HG02852 (cell line): Measurements from ENCODE around the gene RAC2.
"Not testable (repeated sequence)": the region's sequence is repeated elsewhere in the genome, so short reads cannot be mapped to it uniquely, and the experiment has no call there.

Experiments
- ATAC-seq: cut with Tn5 transposase; IDR thresholded peaks from one replicate; pipeline ENCODE4 v1.9.1; 2021; ENCODE audit warnings: mild to moderate bottlenecking, moderate library complexity; ENCODE audit not compliant: unreplicated experiment

The RAC2 gene

DNA sequence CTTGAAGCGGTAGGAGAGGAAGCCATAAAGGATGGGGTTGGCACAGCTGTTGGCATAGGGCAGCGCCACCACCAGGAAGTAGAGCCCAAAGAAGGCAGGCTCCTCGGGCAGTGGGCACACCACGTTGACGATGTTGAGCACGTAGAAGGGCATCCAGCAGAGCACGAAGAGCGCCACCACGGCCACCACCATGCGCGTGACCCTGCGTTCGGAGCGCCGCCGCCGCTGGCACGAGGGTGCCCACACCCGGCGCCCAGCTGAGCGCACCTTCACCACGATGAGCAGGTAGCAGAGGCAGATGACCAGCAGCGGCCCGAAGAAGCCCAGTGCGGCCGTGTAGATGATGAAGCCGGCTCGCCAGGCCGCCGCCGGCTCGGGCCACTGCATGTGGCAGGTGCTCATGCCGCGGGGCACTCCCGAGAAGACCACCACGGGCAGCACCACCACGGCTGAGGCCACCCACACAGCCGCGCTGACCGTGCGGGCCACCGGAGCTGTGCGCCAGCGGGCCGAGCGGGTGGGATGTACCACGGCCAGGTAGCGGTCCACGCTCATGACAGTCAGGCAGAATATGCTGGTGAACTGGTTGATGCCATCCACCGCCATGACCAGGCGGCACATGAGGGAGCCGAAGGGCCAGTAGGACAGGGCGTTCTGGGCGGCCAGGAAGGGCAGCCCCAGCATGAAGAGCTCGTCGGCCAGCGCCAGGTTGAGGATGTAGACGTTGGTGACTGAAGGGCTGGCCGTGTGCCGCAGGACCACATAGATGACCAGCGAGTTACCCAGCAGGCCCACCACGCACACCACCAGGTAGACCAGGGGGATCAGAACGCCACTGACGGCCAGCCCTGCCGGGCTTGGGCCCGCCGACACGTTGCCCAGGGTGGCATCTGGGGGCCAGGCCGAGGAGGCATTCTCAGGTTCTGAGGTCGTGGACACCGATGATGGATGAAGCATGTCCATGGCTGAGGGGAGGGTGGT is 36.9 kb downstream of the RAC2 start:
- ATAC-seq = no peak

DNA sequence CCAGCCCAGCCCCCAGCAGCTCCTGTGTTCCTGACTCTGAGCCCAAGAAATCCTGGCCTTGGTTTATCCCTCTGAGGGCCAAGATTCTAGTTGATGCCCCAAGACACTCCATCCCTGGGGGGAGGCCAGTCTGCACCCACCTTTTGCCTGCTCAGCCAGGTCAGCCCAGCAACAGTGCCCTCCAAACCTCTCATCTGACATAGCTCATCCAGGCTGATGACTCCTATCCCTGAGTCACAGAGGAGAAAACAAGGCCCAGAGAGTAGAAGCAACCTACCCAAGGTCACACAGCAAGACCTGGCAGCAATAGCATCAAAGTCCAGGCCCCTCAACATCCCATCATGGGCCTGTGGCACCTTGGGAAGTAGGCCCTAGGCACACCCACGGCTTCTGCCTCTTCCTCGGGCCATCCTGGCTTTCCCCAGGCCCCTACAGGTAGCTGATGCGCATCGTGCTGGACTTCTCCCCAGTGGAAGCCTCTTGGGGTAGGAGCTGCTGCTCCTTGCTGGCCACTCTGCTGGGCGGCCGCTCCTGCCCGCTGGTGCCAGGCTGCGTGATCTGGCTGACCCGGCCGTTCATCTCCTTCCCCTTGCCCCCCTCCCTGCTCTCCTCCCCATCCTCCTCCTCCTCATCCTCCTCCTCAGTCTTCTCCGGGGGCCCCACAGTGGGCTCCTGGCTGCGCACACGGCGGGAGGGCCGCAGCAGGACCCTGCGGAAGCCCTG is 37.8 kb downstream of the RAC2 start:
- no peak for ATAC-seq

DNA sequence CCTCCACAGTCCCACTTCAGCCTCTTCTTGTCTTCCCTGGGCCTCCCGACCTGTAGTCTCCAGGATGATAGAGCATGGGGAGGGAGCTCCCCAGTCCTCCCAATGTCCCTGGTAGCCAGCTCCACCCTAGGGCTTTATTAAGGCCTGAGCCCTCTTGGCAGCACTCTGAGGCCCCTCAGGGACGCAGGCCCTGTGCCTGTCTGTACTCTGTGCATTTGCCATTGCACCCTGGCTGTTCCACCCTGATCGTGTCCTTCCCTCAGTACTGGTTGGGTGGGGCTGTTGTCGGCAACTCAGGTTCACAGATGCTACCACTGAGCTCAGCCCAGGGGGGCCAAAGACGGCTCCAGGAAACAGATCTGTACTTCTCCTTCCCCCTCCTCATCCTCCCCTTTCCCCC is 39.0 kb downstream of the RAC2 start:
- ATAC-seq = no peak

DNA sequence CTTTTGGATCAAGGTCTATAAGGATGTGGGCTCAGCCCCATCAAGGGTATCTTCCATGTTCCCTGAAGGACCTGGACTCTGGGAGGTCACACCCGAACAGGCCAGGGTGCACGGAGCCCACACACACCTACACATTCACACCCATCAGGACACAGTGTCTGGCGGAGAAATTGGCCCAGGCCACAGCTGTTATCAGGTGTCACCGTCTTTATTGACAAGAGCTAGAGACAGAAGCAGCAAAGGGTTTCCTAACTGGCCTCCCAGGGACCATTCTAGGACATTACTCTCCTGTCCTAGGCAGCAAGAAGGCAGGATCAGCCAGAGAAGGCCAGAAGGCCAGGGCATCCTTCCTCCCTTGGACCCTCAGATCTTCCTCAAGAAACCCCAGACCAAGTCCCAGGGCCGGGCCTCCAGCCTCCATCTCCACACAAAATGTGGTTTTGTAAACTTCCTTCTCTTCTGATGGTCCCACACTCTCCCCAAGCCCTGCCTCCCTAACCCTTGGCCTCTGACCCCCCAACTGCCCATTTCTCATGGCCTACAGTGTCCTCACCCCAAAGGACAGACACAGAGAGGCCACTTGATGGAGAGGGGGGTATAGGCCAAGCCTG is 39.9 kb downstream of the RAC2 start:
- ATAC-seq = no peak

DNA sequence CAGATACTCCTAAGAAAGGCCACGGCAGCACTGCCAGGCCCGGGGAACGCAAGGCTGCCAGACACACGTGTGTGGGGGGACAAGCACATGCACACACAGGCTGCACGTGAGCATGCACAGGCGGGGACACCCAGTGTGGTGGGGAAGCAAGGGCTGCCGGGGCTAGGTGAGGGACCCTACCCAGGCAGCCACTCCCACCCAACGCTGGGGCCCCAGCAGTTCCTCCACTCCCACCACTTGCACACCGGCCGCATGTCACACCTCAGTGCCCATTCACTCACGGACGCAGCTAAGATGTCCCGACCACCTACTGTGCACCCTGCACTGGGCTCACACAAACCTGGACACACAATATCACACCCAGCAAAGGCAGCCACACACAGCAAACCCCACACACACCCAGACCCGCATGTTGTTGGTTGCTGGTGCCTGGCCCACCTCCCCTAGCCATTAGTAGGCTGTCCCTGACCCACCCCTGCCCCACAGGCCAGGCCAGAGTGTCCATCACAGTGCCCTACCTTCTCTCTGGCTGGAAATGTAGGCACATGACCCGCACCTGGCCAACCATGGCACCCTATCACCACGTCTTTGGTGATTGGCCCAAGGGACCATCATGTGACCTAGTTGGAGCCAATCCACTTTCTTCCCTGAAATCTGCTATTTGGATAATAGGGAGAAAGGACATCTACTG is 40.6 kb downstream of the RAC2 start:
- no peak for ATAC-seq

DNA sequence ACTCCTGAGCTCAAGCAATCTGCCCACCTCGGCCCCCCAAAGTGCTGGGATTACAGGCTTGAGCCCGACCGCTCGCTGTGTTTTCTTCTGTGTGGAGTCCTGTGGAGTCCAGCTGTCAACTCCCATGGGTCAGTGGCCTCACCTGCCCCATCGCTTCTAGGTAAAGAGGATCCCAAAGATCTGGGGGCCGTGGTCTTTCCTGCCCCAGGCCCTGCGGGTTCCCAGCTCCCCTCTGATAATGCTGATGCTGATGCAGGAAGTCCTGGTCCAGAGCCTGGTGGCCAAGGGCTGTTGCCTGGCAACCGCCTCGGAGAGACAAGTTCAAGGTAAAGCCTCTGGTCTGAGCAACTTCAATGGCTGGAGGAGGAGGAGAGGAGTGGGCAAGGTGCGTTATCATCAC is 41.4 kb downstream of the RAC2 start:
- ATAC-seq = no peak

DNA sequence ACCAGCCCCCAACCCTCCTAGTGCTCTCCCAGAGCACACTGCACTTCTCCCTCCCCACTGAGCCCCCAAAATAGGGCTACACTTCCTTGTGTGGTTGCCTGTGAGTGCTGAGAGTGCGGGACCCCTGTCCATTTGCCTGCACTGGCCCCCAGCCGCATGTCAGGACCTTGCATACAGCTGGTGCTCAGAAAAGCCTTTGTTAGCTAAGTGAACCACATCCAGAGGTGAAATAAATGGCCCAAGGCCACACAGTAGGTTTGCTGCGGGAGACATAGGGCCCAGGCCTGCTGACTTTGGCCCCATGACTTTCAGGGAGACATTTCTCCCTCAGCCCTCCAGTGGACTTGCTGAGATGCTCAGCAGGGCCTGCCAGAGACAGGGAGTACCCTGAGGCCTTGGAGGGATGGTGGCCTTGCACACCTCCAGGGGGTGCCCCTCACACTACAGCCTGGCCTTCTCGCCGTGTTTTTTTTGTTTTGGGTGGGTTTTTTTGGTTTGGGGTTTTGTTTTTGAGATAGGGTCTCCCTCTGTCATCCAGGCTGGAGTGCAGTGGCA is 42.0 kb downstream of the RAC2 start:
- no peak for ATAC-seq

DNA sequence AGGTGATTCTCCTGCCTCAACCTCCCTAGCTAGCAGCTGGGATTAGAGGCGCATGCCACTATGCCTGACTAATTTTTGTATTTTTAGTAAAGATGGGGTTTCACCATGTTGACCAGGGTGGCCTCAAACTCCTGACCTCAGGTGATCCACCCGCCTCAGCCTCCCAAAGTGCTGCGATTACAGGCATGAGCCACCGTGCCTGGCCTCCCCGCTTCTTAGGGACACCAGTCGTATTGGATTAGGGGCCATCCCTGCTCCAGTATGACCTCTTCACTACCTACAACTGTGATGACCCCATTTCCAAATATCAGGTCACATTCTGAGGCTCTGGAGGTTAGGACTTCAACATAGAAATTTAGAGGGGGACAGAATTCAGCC is 42.6 kb downstream of the RAC2 start:
- not testable (repeated sequence) for ATAC-seq

DNA sequence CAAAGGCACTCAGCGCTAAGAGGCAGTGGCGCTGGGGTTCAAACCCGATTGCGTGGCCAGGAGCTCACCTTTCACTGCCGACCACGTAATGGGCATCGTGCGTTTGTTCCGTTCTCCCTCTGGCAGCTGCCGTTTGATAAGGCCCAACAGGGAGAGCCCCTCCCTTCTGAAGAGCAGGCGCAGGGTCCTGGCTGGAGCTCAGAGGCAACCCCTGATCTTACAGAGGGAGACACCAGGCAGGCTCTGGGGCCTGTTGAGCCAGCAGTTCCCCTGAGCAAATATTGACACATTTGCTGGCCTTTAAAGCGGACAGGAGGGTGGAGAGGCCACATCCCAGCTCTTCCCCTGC is 44.3 kb downstream of the RAC2 start:
- ATAC-seq = no peak

DNA sequence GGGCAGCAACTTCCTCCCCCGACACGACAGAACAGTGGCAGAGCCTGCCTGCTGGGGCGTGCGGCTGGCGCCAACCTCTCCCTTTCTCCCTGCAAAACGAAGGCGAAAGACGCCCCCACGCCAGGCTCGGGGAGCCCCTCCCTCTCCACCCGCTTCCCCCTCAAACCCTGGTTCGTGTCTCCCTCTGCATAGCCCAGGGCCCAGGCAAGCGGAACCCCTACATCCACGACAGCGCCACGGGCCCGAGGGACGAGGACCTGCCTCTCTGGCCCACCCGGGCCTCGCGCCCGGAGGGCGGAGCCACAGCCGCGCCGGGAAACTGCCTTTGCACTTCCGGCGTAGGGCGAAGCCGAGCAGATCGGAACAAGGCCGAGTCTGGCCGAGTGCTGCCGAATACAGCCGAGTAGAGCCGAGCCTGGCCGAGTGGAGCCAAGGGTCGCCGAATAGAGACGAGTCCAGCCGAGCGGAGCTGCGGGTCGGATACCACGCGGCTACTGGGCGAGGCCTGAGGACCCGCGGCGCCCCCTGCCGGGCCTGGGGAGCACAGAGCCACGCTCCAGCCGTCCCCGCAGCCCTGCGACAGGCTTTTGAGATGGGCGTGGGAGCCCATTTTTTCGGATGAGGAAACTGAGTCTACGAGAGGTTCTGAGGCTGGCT is 44.8 kb downstream of the RAC2 start:
- peak; percentile 82 for ATAC-seq

DNA sequence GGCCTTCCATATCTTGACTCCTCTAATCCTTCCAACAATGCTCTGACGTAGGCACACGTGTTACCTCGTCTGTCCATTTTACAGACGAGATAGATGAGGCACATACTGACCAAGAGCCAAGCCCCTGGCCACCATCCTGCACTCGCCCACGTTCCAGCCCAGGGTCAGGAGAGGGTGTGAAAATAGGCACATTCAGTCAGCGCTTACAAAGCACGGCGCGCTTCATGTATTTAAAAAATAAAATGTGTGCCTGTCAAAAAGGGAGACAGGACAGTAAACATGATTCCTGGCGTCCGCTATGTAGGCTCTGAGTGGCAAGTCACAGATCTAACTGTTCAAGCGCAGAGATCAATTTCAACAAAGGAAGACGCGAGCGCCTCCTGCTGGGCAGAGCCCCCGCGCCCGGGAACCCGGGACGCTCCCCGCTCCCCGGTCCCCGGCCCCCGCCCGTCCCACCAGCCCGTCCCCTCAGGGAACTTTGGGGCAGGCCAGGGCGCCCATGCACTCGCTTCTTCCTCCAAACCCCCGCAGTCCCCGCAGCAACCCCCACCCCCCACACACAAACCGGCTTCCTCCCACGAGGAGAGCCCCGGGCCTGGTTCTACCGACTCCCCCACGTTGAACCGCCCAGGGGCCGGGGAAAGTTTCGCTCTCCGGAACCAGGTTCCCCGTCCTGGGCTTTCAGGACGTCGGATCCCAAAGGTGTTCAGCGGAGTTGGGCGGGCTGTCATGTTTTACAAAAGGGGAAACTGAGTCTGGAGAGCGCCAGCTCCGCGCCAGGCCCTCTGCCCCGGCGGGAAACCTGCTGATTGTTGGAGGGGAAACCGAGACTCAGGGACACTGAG is 45.6 kb downstream of the RAC2 start:
- no peak for ATAC-seq

DNA sequence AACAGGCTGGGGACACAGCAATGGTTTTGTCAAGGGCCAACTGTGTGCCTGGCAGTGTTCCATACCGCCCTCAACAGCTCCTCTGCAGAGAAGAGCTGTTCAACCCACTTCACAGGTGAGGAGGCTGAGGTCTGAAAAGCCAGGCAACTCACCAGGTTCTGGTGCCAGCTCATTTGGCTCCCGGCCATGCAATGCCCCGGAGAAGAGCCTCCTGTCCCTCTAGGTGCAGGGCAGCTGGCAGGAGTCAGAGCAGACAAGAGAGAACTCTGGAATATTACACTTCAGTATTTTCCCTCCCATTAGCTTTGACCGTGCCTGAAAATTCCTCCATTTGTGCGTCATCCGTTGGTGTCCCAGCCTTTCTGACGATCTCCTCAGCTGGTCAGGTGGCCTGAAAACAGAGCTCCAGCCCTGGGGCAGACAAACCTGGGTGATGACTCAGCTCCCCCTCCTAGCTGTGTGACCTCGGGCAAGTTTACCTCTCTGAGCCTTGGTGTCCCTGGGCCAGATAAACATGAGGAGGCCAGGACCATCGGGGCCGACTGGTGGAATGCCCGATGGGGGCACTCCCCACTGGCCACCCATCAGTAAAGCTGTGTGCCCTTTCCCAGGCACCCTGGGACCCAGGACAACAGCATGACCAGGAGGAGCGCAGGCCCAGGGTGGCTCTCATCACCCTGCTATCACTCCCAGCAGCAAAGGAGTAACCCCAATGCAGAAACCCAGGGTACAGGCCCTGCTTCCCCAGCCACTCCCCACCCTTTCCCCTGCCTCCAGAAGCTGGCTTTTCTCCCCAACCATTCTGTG is 46.4 kb downstream of the RAC2 start:
- ATAC-seq = no peak

DNA sequence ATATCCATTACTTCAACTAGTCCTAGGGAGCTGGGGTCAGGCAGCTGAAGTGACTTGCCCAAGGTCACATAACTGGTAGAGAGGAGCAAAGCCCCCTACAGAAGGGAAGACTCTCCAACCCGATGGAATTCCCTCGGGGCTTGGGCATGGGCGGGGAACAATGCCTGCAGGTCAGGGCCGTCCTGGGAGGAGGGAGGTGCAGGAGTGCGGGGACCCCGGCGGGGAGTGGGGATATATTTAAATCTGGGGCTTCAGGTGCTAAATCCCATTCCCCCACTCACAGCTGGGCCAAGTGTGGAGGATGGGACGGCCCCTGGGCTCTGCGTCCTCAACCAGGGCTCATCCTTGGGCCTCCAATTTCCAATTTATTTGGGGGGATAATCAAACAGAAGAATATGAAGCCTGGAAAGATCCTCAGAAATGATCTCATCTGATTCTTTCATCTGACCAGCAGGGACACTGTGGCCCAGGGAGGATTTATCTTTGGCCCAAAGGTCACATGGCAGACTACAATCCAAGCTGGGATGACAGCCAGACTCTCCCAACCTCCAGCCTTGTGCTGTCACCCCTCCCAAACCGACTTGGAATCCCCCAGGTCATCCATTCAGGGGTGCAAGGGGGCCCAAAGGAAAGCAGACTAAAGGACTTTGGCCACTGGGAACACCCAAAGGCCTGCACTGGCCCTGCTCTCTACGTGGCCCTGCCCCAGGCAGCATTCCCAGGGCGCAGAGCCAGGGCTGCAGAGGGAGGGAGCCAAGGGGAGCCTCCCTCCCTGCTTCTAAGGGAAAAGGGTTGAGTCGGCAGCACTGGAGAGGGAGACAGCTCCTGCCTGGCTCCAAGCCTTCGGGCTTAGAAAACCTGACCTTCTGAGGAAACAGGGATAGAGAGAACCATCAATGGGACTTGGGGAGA is 47.3 kb downstream of the RAC2 start:
- ATAC-seq = no peak

DNA sequence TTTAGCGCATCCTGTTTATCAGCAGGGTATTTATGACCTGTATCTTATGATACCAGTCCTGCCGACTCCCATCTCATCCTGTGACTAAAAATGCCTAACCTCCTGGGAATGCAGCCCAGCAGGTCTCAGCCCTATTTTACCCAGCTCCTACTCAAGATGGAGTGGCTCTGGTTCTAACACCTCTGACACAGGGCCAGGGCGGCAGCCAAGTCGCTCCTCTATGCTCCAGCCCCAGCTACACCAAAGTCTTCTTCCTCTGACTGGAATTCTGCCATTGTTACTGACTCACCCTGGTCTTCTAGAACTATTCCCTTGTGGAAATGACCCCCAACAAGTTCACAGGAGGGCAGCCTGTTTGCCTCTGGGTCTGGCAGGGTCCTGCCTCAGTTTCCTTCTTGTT is 48.1 kb downstream of the RAC2 start:
- no peak for ATAC-seq

DNA sequence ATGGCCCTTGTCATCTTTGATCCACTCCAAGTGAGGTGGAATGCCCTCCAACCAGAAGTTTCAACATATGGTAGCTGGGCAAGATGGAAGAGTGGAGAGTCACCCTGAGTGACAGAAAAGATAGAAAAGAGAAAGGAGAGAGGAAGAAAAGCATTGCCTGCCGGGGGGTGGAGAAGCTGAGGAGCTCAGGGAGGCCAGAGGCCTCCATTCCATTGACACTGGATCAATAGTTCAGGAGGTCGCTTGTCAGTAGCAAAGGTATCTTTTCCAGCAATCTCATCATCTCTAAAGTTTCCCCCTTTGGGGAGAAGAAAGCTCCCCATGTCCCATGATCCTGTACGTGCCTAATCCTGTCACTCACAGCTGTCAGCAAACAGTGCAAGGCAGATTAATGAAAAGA is 49.3 kb downstream of the RAC2 start:
- no peak for ATAC-seq

DNA sequence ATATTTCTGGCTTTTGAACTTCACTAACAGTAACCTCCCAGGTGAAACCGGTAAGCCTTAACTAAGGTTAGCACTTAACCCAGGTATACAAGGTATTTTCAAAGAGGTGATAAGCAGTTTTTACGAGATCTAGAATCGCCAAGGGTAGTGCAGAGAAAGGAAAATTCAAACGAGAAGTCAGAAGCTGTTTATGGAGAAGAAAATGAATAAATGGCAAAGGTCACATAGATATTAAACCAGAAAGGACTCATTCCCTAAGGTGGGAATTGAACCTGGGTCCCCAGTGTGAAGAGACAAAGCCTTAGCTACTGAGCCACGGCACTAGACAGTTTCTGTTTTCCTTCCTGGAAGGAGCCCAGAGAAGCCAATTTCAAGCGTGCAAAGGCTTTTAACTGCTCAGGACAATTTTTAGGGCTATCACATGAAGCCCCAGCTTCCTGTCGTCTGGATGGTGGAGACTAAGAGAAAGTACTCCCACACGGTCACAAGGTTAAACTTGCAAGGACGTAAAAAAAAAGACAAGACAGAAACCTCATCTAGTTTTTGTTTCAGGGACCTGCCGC is 50.4 kb downstream of the RAC2 start:
- ATAC-seq = no peak

DNA sequence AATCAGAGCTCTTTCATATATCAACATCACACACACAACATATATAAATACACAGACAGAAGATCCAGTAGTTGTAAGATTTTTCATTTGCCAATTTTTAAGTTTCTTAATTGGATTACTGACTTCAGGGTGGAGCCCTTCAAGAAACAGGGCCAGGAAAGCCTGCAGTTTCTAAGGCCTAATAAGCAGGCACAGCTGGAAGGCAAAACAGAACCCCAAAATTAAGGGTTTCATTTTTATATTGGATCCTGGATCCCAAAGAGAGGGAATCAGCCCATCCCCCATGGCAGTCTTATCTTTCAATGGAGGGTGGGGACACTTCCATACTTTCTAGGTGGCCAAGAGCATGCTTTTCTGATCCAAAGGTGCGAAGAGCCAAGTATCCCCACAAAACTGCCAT is 51.3 kb downstream of the RAC2 start:
- ATAC-seq = no peak
